ENCODE results near the gene NUP133. TPM values are rescaled to one million over a fixed set of nuclear protein-coding genes. Genes with fewer than 3 reads are reported as not detected.
"Not testable (repeated sequence)": the region's sequence is repeated elsewhere in the genome, so short reads cannot be mapped to it uniquely, and the experiment has no call there.

NUP133 gene
- total RNA-seq, 1 experiment from 2014 or later, result 65.2 TPM

- CTCF ChIA-PET, result interaction anchor here (0.5 to 1.4 kb wide), 2 partner anchors 56 to 667 kb away, joined by 3 to 5 read pairs; no protein-coding TSS in a partner anchor
Measured at GRCh38 chr1:229396585-229397206, 111.4 kb downstream of the NUP133 start.

DNA sequence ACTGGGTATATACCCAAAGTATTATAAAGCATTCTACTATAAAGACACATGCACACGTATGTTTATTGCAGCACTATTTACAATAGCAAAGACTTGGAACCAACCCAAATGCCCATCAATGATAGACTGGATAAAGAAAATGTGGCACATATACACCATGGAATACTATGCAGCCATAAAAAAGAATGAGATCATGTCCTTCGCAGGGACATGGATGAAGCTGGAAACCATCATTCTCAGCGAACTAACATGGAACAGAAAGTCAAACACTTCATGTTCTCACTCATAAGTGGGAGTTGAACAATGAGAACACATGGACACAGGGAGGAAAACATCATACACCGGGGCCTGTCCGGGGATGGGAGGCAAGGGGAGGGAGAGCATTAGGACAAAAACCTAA is 113.6 kb downstream of the NUP133 start:
- H3K27ac Mint-ChIP-seq (ENCODE audit: low read depth, unreplicated experiment); H3K36me3 Mint-ChIP-seq (ENCODE audit: insufficient read depth, unreplicated experiment); H3K4me3 Mint-ChIP-seq (ENCODE audit: unreplicated experiment); intact Hi-C loops (cut with micrococcal nuclease); H3K4me1 Mint-ChIP-seq (ENCODE audit: insufficient read depth, unreplicated experiment); BruUV-seq (replicated peaks); DNase-seq (ENCODE audit: unreplicated experiment); H3K9me3 Mint-ChIP-seq (ENCODE audit: unreplicated experiment): not testable (repeated sequence)
- ChIA-PET CTCF (interaction anchor here (0.7 kb wide), 4 partner anchors 10 to 86 kb away, joined by 3 read pairs; no protein-coding TSS in a partner anchor), POLR2A (interaction anchor here (0.7 kb wide), 1 partner anchor 692 kb away, joined by 3 read pairs; no protein-coding TSS in a partner anchor)
- peaks cover 23% of the 10 kb centered on the region for H3K27me3 Mint-ChIP-seq (ENCODE audit: insufficient read depth, unreplicated experiment)

More at GRCh38 chr1:229396585-229397206, 111.4 kb downstream of the NUP133 start:
- H3K27ac Mint-ChIP-seq (ENCODE audit: low read depth, unreplicated experiment), result no peak overlapping the region
- no peaks in the 10 kb centered on the region for H3K4me1 Mint-ChIP-seq (ENCODE audit: insufficient read depth, unreplicated experiment)
- TF ChIP-seq, protein P1, sequence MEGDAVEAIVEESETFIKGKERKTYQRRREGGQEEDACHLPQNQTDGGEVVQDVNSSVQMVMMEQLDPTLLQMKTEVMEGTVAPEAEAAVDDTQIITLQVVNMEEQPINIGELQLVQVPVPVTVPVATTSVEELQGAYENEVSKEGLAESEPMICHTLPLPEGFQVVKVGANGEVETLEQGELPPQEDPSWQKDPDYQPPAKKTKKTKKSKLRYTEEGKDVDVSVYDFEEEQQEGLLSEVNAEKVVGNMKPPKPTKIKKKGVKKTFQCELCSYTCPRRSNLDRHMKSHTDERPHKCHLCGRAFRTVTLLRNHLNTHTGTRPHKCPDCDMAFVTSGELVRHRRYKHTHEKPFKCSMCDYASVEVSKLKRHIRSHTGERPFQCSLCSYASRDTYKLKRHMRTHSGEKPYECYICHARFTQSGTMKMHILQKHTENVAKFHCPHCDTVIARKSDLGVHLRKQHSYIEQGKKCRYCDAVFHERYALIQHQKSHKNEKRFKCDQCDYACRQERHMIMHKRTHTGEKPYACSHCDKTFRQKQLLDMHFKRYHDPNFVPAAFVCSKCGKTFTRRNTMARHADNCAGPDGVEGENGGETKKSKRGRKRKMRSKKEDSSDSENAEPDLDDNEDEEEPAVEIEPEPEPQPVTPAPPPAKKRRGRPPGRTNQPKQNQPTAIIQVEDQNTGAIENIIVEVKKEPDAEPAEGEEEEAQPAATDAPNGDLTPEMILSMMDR (IDR thresholded peaks at IDR 0.05; ENCODE audit: unreplicated experiment), result no peak
- no peaks in the 10 kb centered on the region for H3K9me3 Mint-ChIP-seq (ENCODE audit: unreplicated experiment)
- no peak for DNase-seq (ENCODE audit: unreplicated experiment)
- H3K4me3 Mint-ChIP-seq (ENCODE audit: unreplicated experiment), result no peak overlapping the region
- peaks cover 37% of the 10 kb centered on the region for H3K27me3 Mint-ChIP-seq (ENCODE audit: insufficient read depth, unreplicated experiment)
- POLR2A ChIA-PET, result interaction anchor here (2.6 kb wide), 1 partner anchor 9 kb away, joined by 9 read pairs; no protein-coding TSS in a partner anchor
- no peaks in the 10 kb centered on the region for H3K36me3 Mint-ChIP-seq (ENCODE audit: insufficient read depth, unreplicated experiment)
- intact Hi-C loops (cut with micrococcal nuclease), result no loop called here
- BruUV-seq (replicated peaks), result no TSS peak

GRCh38 chr1:229392936-229393335 is 115.2 kb downstream of the NUP133 start:
- TF ChIP-seq, protein P1 (IDR thresholded peaks at IDR 0.05; ENCODE audit: unreplicated experiment), result no peak
- peaks cover 7% of the 10 kb centered on the region for H3K9me3 Mint-ChIP-seq (ENCODE audit: unreplicated experiment)
- no peaks in the 10 kb centered on the region for H3K36me3 Mint-ChIP-seq (ENCODE audit: insufficient read depth, unreplicated experiment)
- peaks cover 14% of the 10 kb centered on the region for H3K4me1 Mint-ChIP-seq (ENCODE audit: insufficient read depth, unreplicated experiment)
- POLR2A ChIA-PET, result no interaction called here
- intact Hi-C loops (cut with micrococcal nuclease), result no loop called here
- H3K27ac Mint-ChIP-seq (ENCODE audit: low read depth, unreplicated experiment), result no peak overlapping the region
- no peak for DNase-seq (ENCODE audit: unreplicated experiment)
- H3K27me3 Mint-ChIP-seq (ENCODE audit: insufficient read depth, unreplicated experiment), result peaks cover 9% of the 10 kb centered on the region
- no TSS peak for BruUV-seq (replicated peaks)
- no peak overlapping the region for H3K4me3 Mint-ChIP-seq (ENCODE audit: unreplicated experiment)
- CTCF ChIA-PET, result no interaction called here

Other genes with a start within 250 kb of the NUP133 start
- 87.4 and 88.6 TPM in 2 replicates for gene RAB4A, start 237.2 kb downstream of the NUP133 start, total RNA-seq (2022)
- gene CCSAP, start 165.3 kb downstream of the NUP133 start, total RNA-seq (2022), result 11.3 and 13.2 TPM in 2 replicates
- 0.42 TPM in 1 of 2 replicates, not detected in the other for gene ACTA1, start 74.2 kb downstream of the NUP133 start, total RNA-seq (2022)
- 34.8 and 38.4 TPM in 2 replicates for gene ABCB10, start 50.4 kb upstream of the NUP133 start, total RNA-seq (2022)
- gene TAF5L, start 117.8 kb upstream of the NUP133 start, total RNA-seq (2022), result 31.8 and 37.6 TPM in 2 replicates
- 25.8 and 35.5 TPM in 2 replicates for gene URB2, start 117.9 kb upstream of the NUP133 start, total RNA-seq (2022)